Panc1 (cell line): ENCODE data around the gene WWTR1.

ENCODE experiments used
- POLR2AphosphoS5 ChIP-seq: IDR thresholded peaks from 2 replicates; pipeline ENCODE4 v1.6.1; 2012; ENCODE audit warnings: mild to moderate bottlenecking, low read depth, low read length, moderate library complexity
- TCF7L2 ChIP-seq: IDR thresholded peaks from 2 replicates; pipeline ENCODE4 v1.6.1; 2011; ENCODE audit warnings: mild to moderate bottlenecking, low read depth, low read length, inconsistent platforms
- TF ChIP-seq, protein P1 (sequence below): fragments of 450-650 bp; IDR thresholded peaks from 2 replicates; pipeline ENCODE4 v1.5.1; 2017; ENCODE audit warnings: mild to moderate bottlenecking
- TF ChIP-seq, protein P2 (sequence below), 2 experiments: IDR thresholded peaks; 2 replicates each; pipeline ENCODE4 v1.6.1; 2011 to 2012; ENCODE audit warnings: low read depth in 2 of 2, control low read depth in 1 of 2, low read length in 1 of 2, mild to moderate bottlenecking in 1 of 2, moderate library complexity in 1 of 2; ENCODE audit not compliant: insufficient read depth in 1 of 2

DNA sequence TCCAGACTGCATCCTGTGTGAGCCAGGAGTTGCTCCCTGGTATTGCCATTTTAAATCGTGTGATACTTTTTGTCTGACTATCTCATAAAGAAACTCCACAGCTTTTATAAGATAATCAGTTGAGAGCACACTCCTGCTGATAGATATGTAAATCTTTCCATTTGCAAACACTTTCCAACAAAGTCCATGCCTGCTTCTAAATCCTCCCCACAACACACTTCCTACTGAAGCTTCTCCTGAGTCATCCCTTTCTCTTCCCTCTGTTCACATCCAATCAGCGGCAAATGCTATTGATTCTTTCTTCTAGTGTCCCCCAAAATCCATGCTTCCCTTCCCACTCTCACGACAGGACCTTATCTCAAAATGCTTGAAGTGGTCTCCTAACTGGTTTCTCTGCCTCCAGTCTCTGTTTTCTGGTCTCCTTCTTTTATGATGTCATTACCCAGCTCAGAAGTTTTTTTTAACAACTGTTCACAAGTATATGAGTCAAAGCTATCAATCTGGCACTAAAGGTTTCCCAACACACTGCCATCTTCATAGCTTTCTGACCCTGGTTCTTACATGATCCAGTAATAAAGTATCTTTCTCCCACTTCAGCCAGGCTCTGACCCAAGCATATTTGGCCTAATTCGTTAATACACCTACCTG is 4.5 kb upstream of the WWTR1 start:
- TF ChIP-seq, protein P1, sequence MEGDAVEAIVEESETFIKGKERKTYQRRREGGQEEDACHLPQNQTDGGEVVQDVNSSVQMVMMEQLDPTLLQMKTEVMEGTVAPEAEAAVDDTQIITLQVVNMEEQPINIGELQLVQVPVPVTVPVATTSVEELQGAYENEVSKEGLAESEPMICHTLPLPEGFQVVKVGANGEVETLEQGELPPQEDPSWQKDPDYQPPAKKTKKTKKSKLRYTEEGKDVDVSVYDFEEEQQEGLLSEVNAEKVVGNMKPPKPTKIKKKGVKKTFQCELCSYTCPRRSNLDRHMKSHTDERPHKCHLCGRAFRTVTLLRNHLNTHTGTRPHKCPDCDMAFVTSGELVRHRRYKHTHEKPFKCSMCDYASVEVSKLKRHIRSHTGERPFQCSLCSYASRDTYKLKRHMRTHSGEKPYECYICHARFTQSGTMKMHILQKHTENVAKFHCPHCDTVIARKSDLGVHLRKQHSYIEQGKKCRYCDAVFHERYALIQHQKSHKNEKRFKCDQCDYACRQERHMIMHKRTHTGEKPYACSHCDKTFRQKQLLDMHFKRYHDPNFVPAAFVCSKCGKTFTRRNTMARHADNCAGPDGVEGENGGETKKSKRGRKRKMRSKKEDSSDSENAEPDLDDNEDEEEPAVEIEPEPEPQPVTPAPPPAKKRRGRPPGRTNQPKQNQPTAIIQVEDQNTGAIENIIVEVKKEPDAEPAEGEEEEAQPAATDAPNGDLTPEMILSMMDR: no peak
- TF ChIP-seq, protein P2, sequence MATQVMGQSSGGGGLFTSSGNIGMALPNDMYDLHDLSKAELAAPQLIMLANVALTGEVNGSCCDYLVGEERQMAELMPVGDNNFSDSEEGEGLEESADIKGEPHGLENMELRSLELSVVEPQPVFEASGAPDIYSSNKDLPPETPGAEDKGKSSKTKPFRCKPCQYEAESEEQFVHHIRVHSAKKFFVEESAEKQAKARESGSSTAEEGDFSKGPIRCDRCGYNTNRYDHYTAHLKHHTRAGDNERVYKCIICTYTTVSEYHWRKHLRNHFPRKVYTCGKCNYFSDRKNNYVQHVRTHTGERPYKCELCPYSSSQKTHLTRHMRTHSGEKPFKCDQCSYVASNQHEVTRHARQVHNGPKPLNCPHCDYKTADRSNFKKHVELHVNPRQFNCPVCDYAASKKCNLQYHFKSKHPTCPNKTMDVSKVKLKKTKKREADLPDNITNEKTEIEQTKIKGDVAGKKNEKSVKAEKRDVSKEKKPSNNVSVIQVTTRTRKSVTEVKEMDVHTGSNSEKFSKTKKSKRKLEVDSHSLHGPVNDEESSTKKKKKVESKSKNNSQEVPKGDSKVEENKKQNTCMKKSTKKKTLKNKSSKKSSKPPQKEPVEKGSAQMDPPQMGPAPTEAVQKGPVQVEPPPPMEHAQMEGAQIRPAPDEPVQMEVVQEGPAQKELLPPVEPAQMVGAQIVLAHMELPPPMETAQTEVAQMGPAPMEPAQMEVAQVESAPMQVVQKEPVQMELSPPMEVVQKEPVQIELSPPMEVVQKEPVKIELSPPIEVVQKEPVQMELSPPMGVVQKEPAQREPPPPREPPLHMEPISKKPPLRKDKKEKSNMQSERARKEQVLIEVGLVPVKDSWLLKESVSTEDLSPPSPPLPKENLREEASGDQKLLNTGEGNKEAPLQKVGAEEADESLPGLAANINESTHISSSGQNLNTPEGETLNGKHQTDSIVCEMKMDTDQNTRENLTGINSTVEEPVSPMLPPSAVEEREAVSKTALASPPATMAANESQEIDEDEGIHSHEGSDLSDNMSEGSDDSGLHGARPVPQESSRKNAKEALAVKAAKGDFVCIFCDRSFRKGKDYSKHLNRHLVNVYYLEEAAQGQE (IDR thresholded peaks at IDR 0.05; ENCODE audit: insufficient read depth in 1 of 2, low read depth in 2 of 2, low read length in 1 of 2): no peak
- TF ChIP-seq TCF7L2: no peak
- no peak for TF ChIP-seq POLR2AphosphoS5
